SK-N-MC (cell line): ENCODE data around the gene KLHL7.

Source experiments
- EZH2 ChIP-seq: fragments of 200-600 bp; sonication (generic); IDR thresholded peaks from one replicate; pipeline ENCODE4 v1.6.1; 2017; ENCODE audit warnings: antibody characterized with exemption
- FOXP2 ChIP-seq: optimal IDR thresholded peaks from 2 replicates; pipeline ENCODE3; 2011; ENCODE audit warnings: mild to moderate bottlenecking, moderate library complexity; ENCODE audit not compliant: insufficient read depth; ENCODE audit errors: extremely low read length, control extremely low read depth
- POLR2AphosphoS5 ChIP-seq: IDR thresholded peaks from 2 replicates; pipeline ENCODE4 v1.6.1; 2012; ENCODE audit warnings: mild to moderate bottlenecking, low read depth, low read length, borderline replicate concordance

GRCh38 chr7:23096518-23097290 is 8.9 kb upstream of the KLHL7 start:
- TF ChIP-seq EZH2: no peak
- no peak for TF ChIP-seq POLR2AphosphoS5
- TF ChIP-seq FOXP2: no peak
